OCI-LY1 (cell line): ENCODE results near the gene RAD21L1.

Experiments used
- CTCF ChIP-seq: fragments of 200-600 bp; sonication (generic), shearing (Covaris generic); IDR thresholded peaks from 2 replicates; pipeline ENCODE4 v1.5.1; 2017; ENCODE audit warnings: mild to moderate bottlenecking, antibody characterized with exemption, low read length, moderate library complexity, mixed read lengths
- EZH2 ChIP-seq: fragments of 200-600 bp; sonication (generic), shearing (Covaris generic); IDR thresholded peaks from 2 replicates; pipeline ENCODE4 v1.8.0; 2017; ENCODE audit warnings: borderline replicate concordance, mixed run types, mild to moderate bottlenecking, antibody characterized with exemption, low read length, moderate library complexity, mixed read lengths

GRCh38 chr20:1264727-1265126 lies 38.9 kb downstream of the RAD21L1 start:
- TF ChIP-seq CTCF (no peak), EZH2 (no peak)
